Measurements from ENCODE around the gene TCOF1. TPM values are rescaled to one million over a fixed set of nuclear protein-coding genes. Genes with fewer than 3 reads are reported as not detected.

The TCOF1 gene
- total and polyA plus RNA-seq, 8 donors = 21.8 to 42.6 (median 31.1) TPM

GRCh38 chr5:150431048-150431447 lies 73.6 kb downstream of the TCOF1 start:
- ATAC-seq (no peak), DNase-seq (no peak)
- no peak overlapping the region for H3K4me3 ChIP-seq
- no peaks in the 10 kb centered on the region for H3K36me3 ChIP-seq
- no peaks in the 10 kb centered on the region for H3K27me3 ChIP-seq
- peaks cover 0 to 3% of the 10 kb centered on the region in 2 donors for H3K4me1 ChIP-seq
- H3K27ac ChIP-seq = no peak overlapping the region
- intact Hi-C loops (cut with DNase I) = loop anchor here in 1 of 2 donors (10.0 kb wide), 1 partner anchor 166 kb away; no protein-coding TSS in a partner anchor
- TF ChIP-seq CTCF (IDR thresholded peaks at IDR 0.05) = no peak
- no peaks in the 10 kb centered on the region for H3K9me3 ChIP-seq

- H3K4me3 ChIP-seq = no peak overlapping the region
- intact Hi-C loops (cut with DNase I) = loop anchor here in 1 of 2 donors (10.0 kb wide), 1 partner anchor 167 kb away; no protein-coding TSS in a partner anchor
- H3K27ac ChIP-seq = peak overlapping the region in 1 of 2 donors; percentile 13
- no peak for TF ChIP-seq CTCF (IDR thresholded peaks at IDR 0.05)
- no peaks in the 10 kb centered on the region for H3K27me3 ChIP-seq
- H3K9me3 ChIP-seq = no peaks in the 10 kb centered on the region
- DNase-seq = no peak
- H3K36me3 ChIP-seq = no peaks in the 10 kb centered on the region
- ATAC-seq = no peak
- H3K4me1 ChIP-seq = peaks cover 0 to 7% of the 10 kb centered on the region in 2 donors
These were observed 74.1 kb downstream of the TCOF1 start for GRCh38 chr5:150431574-150431973.

- no peaks in the 10 kb centered on the region for H3K27me3 ChIP-seq
- H3K36me3 ChIP-seq = no peaks in the 10 kb centered on the region
- no peaks in the 10 kb centered on the region for H3K9me3 ChIP-seq
- intact Hi-C loops (cut with DNase I) = loop anchor here in 1 of 2 donors (10.0 kb wide), 1 partner anchor 170 kb away; no protein-coding TSS in a partner anchor
- no peak overlapping the region for H3K4me3 ChIP-seq
- ATAC-seq (no peak), DNase-seq (peak in 2 of 4 donors; percentile 25 to 58)
- no peak overlapping the region for H3K27ac ChIP-seq
- peaks cover 0 to 7% of the 10 kb centered on the region in 2 donors for H3K4me1 ChIP-seq
- TF ChIP-seq CTCF (IDR thresholded peaks at IDR 0.05) = no peak
These were observed 77.0 kb downstream of the TCOF1 start for GRCh38 chr5:150434464-150434863.

GRCh38 chr5:150436141-150436680 lies 78.7 kb downstream of the TCOF1 start:
- TF ChIP-seq CTCF (IDR thresholded peaks at IDR 0.05) = peak; percentile 87 to 88
- Histone ChIP-seq H3K27me3 (no peaks in the 10 kb centered on the region), H3K4me3 (no peak overlapping the region), H3K4me1 (peaks cover 0 to 7% of the 10 kb centered on the region in 2 donors), H3K27ac (no peak overlapping the region), H3K36me3 (no peaks in the 10 kb centered on the region), H3K9me3 (no peaks in the 10 kb centered on the region)
- DNase-seq = peak; percentile 79 to 90 (median 88)
- peak; percentile 97 for ATAC-seq
- intact Hi-C loops (cut with DNase I) = loop anchor here in 1 of 2 donors (10.0 kb wide), 1 partner anchor 171 kb away; no protein-coding TSS in a partner anchor

- Histone ChIP-seq H3K4me1 (peaks cover 0 to 7% of the 10 kb centered on the region in 2 donors), H3K36me3 (peaks cover 0 to 25% of the 10 kb centered on the region in 2 donors), H3K9me3 (no peaks in the 10 kb centered on the region), H3K27me3 (no peaks in the 10 kb centered on the region), H3K4me3 (no peak overlapping the region), H3K27ac (no peak overlapping the region)
- ATAC-seq (peak; percentile 45), DNase-seq (no peak)
- TF ChIP-seq CTCF (IDR thresholded peaks at IDR 0.05) = peak; percentile 41 to 59
- intact Hi-C loops (cut with DNase I) = loop anchor here in 1 of 2 donors (10.0 kb wide), 1 partner anchor 174 kb away; no protein-coding TSS in a partner anchor
These were observed 81.5 kb downstream of the TCOF1 start for GRCh38 chr5:150438873-150439546.
